Activated CD4-positive, alpha-beta T cell treated with anti-CD3 and anti-CD28 coated beads for 4 hours (primary cell): ENCODE measurements around the gene NTSR1.

Experiments used
- DNase-seq, 2 donors: peaks; one replicate each; pipeline ENCODE4 v3.0.0-alpha.2; 2020

The NTSR1 gene

GRCh38 chr20:62708591-62709536 is at the start of gene NTSR1:
NTSR1 (plus strand) TSS chr20:62708836; CDS start chr20:62709208, 372 bp downstream.
- no peak for DNase-seq

- DNase-seq: no peak
Observed at GRCh38 chr20:62659488-62660239, 49.0 kb upstream of the NTSR1 start.

- no peak for DNase-seq
Observed at GRCh38 chr20:62660240-62660615, 48.4 kb upstream of the NTSR1 start.

GRCh38 chr20:62660768-62661167 is 47.9 kb upstream of the NTSR1 start:
- no peak for DNase-seq

- no peak for DNase-seq
Observed at GRCh38 chr20:62661647-62662046, 47.0 kb upstream of the NTSR1 start.

GRCh38 chr20:62662422-62662821 is 46.2 kb upstream of the NTSR1 start:
- no peak for DNase-seq

GRCh38 chr20:62663145-62664018 is 45.3 kb upstream of the NTSR1 start:
- no peak for DNase-seq

- no peak for DNase-seq
Observed at GRCh38 chr20:62664019-62664971, 44.3 kb upstream of the NTSR1 start.

GRCh38 chr20:62665153-62665754 is 43.4 kb upstream of the NTSR1 start:
- no peak for DNase-seq

GRCh38 chr20:62665826-62666735 is 42.6 kb upstream of the NTSR1 start:
- no peak for DNase-seq

GRCh38 chr20:62666736-62667529 is 41.7 kb upstream of the NTSR1 start:
- DNase-seq: no peak

- no peak for DNase-seq
Observed at GRCh38 chr20:62667530-62668440, 40.9 kb upstream of the NTSR1 start.

- DNase-seq: peak; percentile 21 to 55
Observed at GRCh38 chr20:62668441-62669027, 40.1 kb upstream of the NTSR1 start.

GRCh38 chr20:62669249-62669648 is 39.4 kb upstream of the NTSR1 start:
- no peak for DNase-seq

GRCh38 chr20:62670156-62670555 is 38.5 kb upstream of the NTSR1 start:
- no peak for DNase-seq

GRCh38 chr20:62670998-62671397 is 37.6 kb upstream of the NTSR1 start:
- no peak for DNase-seq

- no peak for DNase-seq
Observed at GRCh38 chr20:62671765-62672164, 36.9 kb upstream of the NTSR1 start.

GRCh38 chr20:62674370-62674769 is 34.3 kb upstream of the NTSR1 start:
- no peak for DNase-seq
